PC-9 (cell line): ENCODE results near the gene FLNB.

Experiments used
- CTCF ChIP-seq: fragments of 200-600 bp; sonication (generic); conservative IDR thresholded peaks from 2 replicates; pipeline ENCODE4 v1.6.1; 2017; ENCODE audit warnings: mixed run types, antibody characterized with exemption, mild to moderate bottlenecking, moderate library complexity
- EZH2 ChIP-seq: fragments of 200-600 bp; sonication (generic); IDR thresholded peaks from 2 replicates; pipeline ENCODE4 v1.8.0; 2017; ENCODE audit warnings: antibody characterized with exemption, low read depth

- TF ChIP-seq CTCF (no peak), EZH2 (no peak)
Measured at GRCh38 chr3:58003093-58003492, 5.1 kb upstream of the FLNB start.
